Endodermal cell (in vitro differentiated cells): ENCODE results near the gene MRTFA. TPM values are rescaled to one million over a fixed set of nuclear protein-coding genes. Genes with fewer than 3 reads are reported as not detected.

ENCODE experiments used
- DNase-seq: peaks from one replicate; pipeline ENCODE4 v3.0.0-alpha.2; 2017
- H3K27ac ChIP-seq: 2 replicates; pipeline ENCODE4 v1.5.1; 2013; ENCODE audit warnings: mild to moderate bottlenecking, low read depth, low read length, moderate library complexity
- H3K27me3 ChIP-seq: 2 replicates; pipeline ENCODE4 v1.6.1; 2013; ENCODE audit warnings: mild to moderate bottlenecking, low read length, moderate library complexity; ENCODE audit not compliant: insufficient read depth, control insufficient read depth, poor library complexity, severe bottlenecking
- H3K36me3 ChIP-seq: 2 replicates; pipeline ENCODE4 v1.7.0; 2013; ENCODE audit warnings: mild to moderate bottlenecking, low read length, moderate library complexity; ENCODE audit not compliant: control insufficient read depth, insufficient read depth
- H3K4me1 ChIP-seq: one replicate; pipeline ENCODE4 v1.7.0; 2013; ENCODE audit warnings: low read length; ENCODE audit not compliant: control insufficient read depth, insufficient read depth
- H3K4me3 ChIP-seq: 2 replicates; pipeline ENCODE4 v1.5.1; 2013; ENCODE audit warnings: mild to moderate bottlenecking, low read length, moderate library complexity
- H3K9ac ChIP-seq: 2 replicates; pipeline ENCODE4 v1.6.1; 2013; ENCODE audit warnings: mild to moderate bottlenecking, low read length, moderate library complexity; ENCODE audit not compliant: poor library complexity, severe bottlenecking; ENCODE audit errors: extremely low read depth
- H3K9me3 ChIP-seq: 2 replicates; pipeline ENCODE4 v1.6.1; 2013; ENCODE audit warnings: mild to moderate bottlenecking, low read length, moderate library complexity; ENCODE audit not compliant: control insufficient read depth
- H3K27ac Mint-ChIP-seq: 2 replicates; pipeline ENCODE4 v1.8.0; 2020; ENCODE audit warnings: mixed read lengths
- H3K27me3 Mint-ChIP-seq: 2 replicates; pipeline ENCODE4 v1.8.0; 2021; ENCODE audit warnings: mild to moderate bottlenecking, mixed read lengths; ENCODE audit not compliant: insufficient read depth
- H3K36me3 Mint-ChIP-seq: 2 replicates; pipeline ENCODE4 v1.8.0; 2020; ENCODE audit warnings: low read depth, mixed read lengths
- H3K4me1 Mint-ChIP-seq: 2 replicates; pipeline ENCODE4 v1.8.0; 2020; ENCODE audit warnings: mixed read lengths
- H3K4me3 Mint-ChIP-seq: 2 replicates; pipeline ENCODE4 v1.8.0; 2020; ENCODE audit warnings: mild to moderate bottlenecking, moderate library complexity, mixed read lengths
- H3K9me3 Mint-ChIP-seq: 2 replicates; pipeline ENCODE4 v1.8.0; 2020; ENCODE audit warnings: mild to moderate bottlenecking, mixed read lengths
- CTCF ChIP-seq: fragments of 200-600 bp; sonication (generic); conservative IDR thresholded peaks from 2 replicates; pipeline ENCODE4 v1.5.0; 2021; ENCODE audit warnings: antibody characterized with exemption, mild to moderate bottlenecking
- WGBS, 2 experiments: methylation state at CpG; one replicate each; pipeline versions ENCODE4 v1.1.5 to v1.1.7; 2013; ENCODE audit warnings: missing lambda C conversion rate in 2 of 2, mixed read lengths in 1 of 2; ENCODE audit not compliant: insufficient coverage in 1 of 2, insufficient read length in 1 of 2; 5-methylcytosine and 5-hydroxymethylcytosine counted together
- total RNA-seq, 2 donors: library from RNA; stranded (reverse); fragmentation: NEBNext Ultra II Directional in 1 of 2; extraction: Animal tissue kit (Norgen Biotek cat#: 25700) in 1 of 2; gene quantifications; 2 replicates in 1 of 2; 3 replicates in 1 of 2; pipeline ENCODE4 v1.2.1, GENCODE V29; 2021

Gene MRTFA
- total RNA-seq, 2 donors from 2014 or later: 43.3 to 44.7 TPM

GRCh38 chr22:40518840-40519239, 117.7 kb downstream of the MRTFA start:
- TF ChIP-seq CTCF: no peak
- peaks cover 8% of the 10 kb centered on the region for H3K9me3 ChIP-seq
- peaks cover 2% of the 10 kb centered on the region for H3K9me3 Mint-ChIP-seq
- DNase-seq: no peak
- H3K4me3 Mint-ChIP-seq: no peak overlapping the region
- no peaks in the 10 kb centered on the region for H3K27me3 Mint-ChIP-seq
- H3K4me3 ChIP-seq: no peak overlapping the region
- peaks cover 6% of the 10 kb centered on the region for H3K36me3 ChIP-seq
- peaks cover 3% of the 10 kb centered on the region for H3K4me1 Mint-ChIP-seq
- no peak overlapping the region for H3K9ac ChIP-seq
- no peaks in the 10 kb centered on the region for H3K4me1 ChIP-seq
- no peaks in the 10 kb centered on the region for H3K27me3 ChIP-seq
- peaks cover 43% of the 10 kb centered on the region for H3K36me3 Mint-ChIP-seq
- no peak overlapping the region for H3K27ac ChIP-seq
- 94 to 96% methylated on average over 4 of the region's 4 CpGs for WGBS, 2 experiments
- H3K27ac Mint-ChIP-seq: no peak overlapping the region

- Histone ChIP-seq H3K27me3 (no peaks in the 10 kb centered on the region), H3K4me1 (no peaks in the 10 kb centered on the region), H3K4me3 (no peak overlapping the region), H3K27ac (no peak overlapping the region), H3K36me3 (peaks cover 6% of the 10 kb centered on the region), H3K9ac (no peak overlapping the region), H3K9me3 (peaks cover 8% of the 10 kb centered on the region)
- no peak for TF ChIP-seq CTCF
- no peak overlapping the region for H3K4me3 Mint-ChIP-seq
- peaks cover 3% of the 10 kb centered on the region for H3K4me1 Mint-ChIP-seq
- WGBS, 2 experiments: 84% methylated on average over 3 of the region's 3 CpGs; no CpG with 5 or more reads in 1 of the 2 experiments
- no peak for DNase-seq
- peaks cover 2% of the 10 kb centered on the region for H3K9me3 Mint-ChIP-seq
- peaks cover 38% of the 10 kb centered on the region for H3K36me3 Mint-ChIP-seq
- H3K27me3 Mint-ChIP-seq: no peaks in the 10 kb centered on the region
- no peak overlapping the region for H3K27ac Mint-ChIP-seq
These were observed 118.9 kb downstream of the MRTFA start for GRCh38 chr22:40517631-40518030.

GRCh38 chr22:40516416-40516815, 120.1 kb downstream of the MRTFA start:
- no peak for DNase-seq
- Histone ChIP-seq H3K27ac (no peak overlapping the region), H3K4me3 (no peak overlapping the region), H3K9me3 (peaks cover 8% of the 10 kb centered on the region), H3K36me3 (peaks cover 6% of the 10 kb centered on the region), H3K9ac (no peak overlapping the region), H3K27me3 (no peaks in the 10 kb centered on the region), H3K4me1 (no peaks in the 10 kb centered on the region)
- H3K4me3 Mint-ChIP-seq: no peak overlapping the region
- H3K36me3 Mint-ChIP-seq: peaks cover 29% of the 10 kb centered on the region
- no peak overlapping the region for H3K27ac Mint-ChIP-seq
- WGBS, 2 experiments: 92 to 94% methylated on average over 2 to 3 of the region's 3 CpGs
- H3K27me3 Mint-ChIP-seq: no peaks in the 10 kb centered on the region
- H3K4me1 Mint-ChIP-seq: peaks cover 3% of the 10 kb centered on the region
- H3K9me3 Mint-ChIP-seq: peaks cover 2% of the 10 kb centered on the region
- no peak for TF ChIP-seq CTCF
